Kidney (tissue), 14 donors: ENCODE results near the gene C9orf153. TPM values are rescaled to one million over a fixed set of nuclear protein-coding genes. Genes with fewer than 3 reads are reported as not detected.

Experiments
- DNase-seq, 5 donors: peaks; one replicate each; pipeline ENCODE4 v3.0.0-alpha.2; 2013 to 2020
- FAIRE-seq: peaks from 2 replicates; lab custom pipeline; 2012; peaks lifted over from hg19 to GRCh38; lab: Jason Lieb, UNC
- H3K27ac ChIP-seq, 2 donors: one replicate each; pipeline ENCODE4 v1.7.0; 2013; ENCODE audit warnings: low read depth in 2 of 2, low read length in 2 of 2, inconsistent platforms in 1 of 2
- H3K27me3 ChIP-seq: one replicate; pipeline ENCODE4 v1.7.1; 2013; ENCODE audit warnings: low read length, inconsistent platforms; ENCODE audit not compliant: control insufficient read depth, insufficient read depth
- H3K36me3 ChIP-seq, 3 donors: one replicate each; pipeline versions ENCODE4 v1.7.0 to v1.7.1; 2013; ENCODE audit warnings: low read length in 3 of 3, control low read depth in 1 of 3, inconsistent platforms in 1 of 3; ENCODE audit not compliant: insufficient read depth in 3 of 3, control insufficient read depth in 2 of 3
- H3K4me1 ChIP-seq, 3 donors: one replicate each; pipeline versions ENCODE4 v1.7.0 to v1.7.1; 2013; ENCODE audit warnings: low read length in 3 of 3, inconsistent platforms in 1 of 3, low read depth in 1 of 3; ENCODE audit not compliant: control insufficient read depth in 2 of 3, insufficient read depth in 2 of 3
- H3K4me3 ChIP-seq, 3 donors: one replicate each; pipeline versions ENCODE4 v1.7.0 to v1.8.1; 2013; ENCODE audit warnings: low read length in 3 of 3, control low read depth in 1 of 3, inconsistent platforms in 1 of 3
- H3K9ac ChIP-seq, 3 donors: one replicate each; pipeline versions ENCODE4 v1.7.0 to v1.7.1; 2013; ENCODE audit warnings: low read length in 3 of 3, control low read depth in 1 of 3, inconsistent platforms in 1 of 3
- H3K9me3 ChIP-seq, 3 donors: one replicate each; pipeline versions ENCODE4 v1.7.0 to v1.7.1; 2013; ENCODE audit warnings: low read length in 3 of 3, control low read depth in 1 of 3, inconsistent platforms in 1 of 3; ENCODE audit not compliant: control insufficient read depth in 2 of 3, insufficient read depth in 1 of 3
- CTCF ChIP-seq: IDR thresholded peaks from 3 replicates; pipeline ENCODE4 v1.5.1; 2012; ENCODE audit warnings: mild to moderate bottlenecking, moderate library complexity, borderline replicate concordance; ENCODE audit not compliant: insufficient read depth; ENCODE audit errors: extremely low read depth
- intact Hi-C: fragments of 100-400 bp; cut with DNase I; formaldehyde crosslinking; loops from one replicate; pipeline ENCODE4 v1.11.1; 2022
- polyA plus RNA-seq: library from polyadenylated mRNA; stranded (reverse); fragments of 350-450 nt; fragmentation: Illumina TruSeq; extraction: RNeasy Lipid Tissue Mini Kit (QIAGEN cat#74804); gene quantifications from one replicate; pipeline ENCODE4 v1.2.3, GENCODE V29; 2014; ENCODE audit warnings: low read depth, low replicate concordance; ENCODE audit not compliant: insufficient read depth
- total RNA-seq: library from RNA; stranded (reverse); fragmentation: NEBNext Ultra II Directional; extraction: Animal tissue kit (Norgen Biotek cat#: 25700); gene quantifications from one replicate; pipeline ENCODE4 v1.2.1, GENCODE V29; 2021
- donor health status: control.
- donor health status: control.
- donor health status: control.
- donor health status: control.
- donor health status: control.
- donor health status: DM: yes; HTN: yes; CAD: no.
- donor health status: Normal renal cell carcinoma (clear cell type).

The C9orf153 gene
- total and polyA plus RNA-seq, 2 donors from 2014 or later, result not detected

- FAIRE-seq, result no peak
- Histone ChIP-seq H3K9ac (no peak overlapping the region), H3K4me3 (no peak overlapping the region), H3K36me3 (peaks cover 0 to 4% (median 0%) of the 10 kb centered on the region in 3 donors), H3K27ac (no peak overlapping the region), H3K4me1 (peaks cover 0 to 13% (median 8%) of the 10 kb centered on the region in 3 donors), H3K9me3 (no peaks in the 10 kb centered on the region), H3K27me3 (no peaks in the 10 kb centered on the region)
- no peak for DNase-seq
- no peak for TF ChIP-seq CTCF
- intact Hi-C loops, result no loop called here
Observed at GRCh38 chr9:86280580-86280979, 21.1 kb upstream of the C9orf153 start.

- intact Hi-C loops, result no loop called here
Observed at GRCh38 chr9:86279839-86280238, 20.4 kb upstream of the C9orf153 start.

GRCh38 chr9:86277072-86277471, 17.6 kb upstream of the C9orf153 start:
- H3K36me3 ChIP-seq, result peaks cover 5 to 12% (median 6%) of the 10 kb centered on the region in 3 donors
- no peak for TF ChIP-seq CTCF
- DNase-seq, result no peak
- intact Hi-C loops, result no loop called here
- no peaks in the 10 kb centered on the region for H3K27me3 ChIP-seq
- no peak overlapping the region for H3K9ac ChIP-seq
- H3K27ac ChIP-seq, result no peak overlapping the region
- FAIRE-seq, result no peak
- H3K4me1 ChIP-seq, result peaks cover 0 to 11% (median 5%) of the 10 kb centered on the region in 3 donors
- H3K4me3 ChIP-seq, result no peak overlapping the region
- H3K9me3 ChIP-seq, result no peaks in the 10 kb centered on the region

More at GRCh38 chr9:86279839-86280238, 20.4 kb upstream of the C9orf153 start:
- DNase-seq (no peak), FAIRE-seq (no peak)
- TF ChIP-seq CTCF, result no peak
- no peak overlapping the region for H3K4me3 ChIP-seq
- H3K27ac ChIP-seq, result no peak overlapping the region
- no peaks in the 10 kb centered on the region for H3K9me3 ChIP-seq
- peaks cover 0 to 13% (median 8%) of the 10 kb centered on the region in 3 donors for H3K4me1 ChIP-seq
- no peaks in the 10 kb centered on the region for H3K27me3 ChIP-seq
- no peak overlapping the region for H3K9ac ChIP-seq
- peaks cover 0 to 4% (median 0%) of the 10 kb centered on the region in 3 donors for H3K36me3 ChIP-seq

- peaks cover 0 to 11% (median under 1%) of the 10 kb centered on the region in 3 donors for H3K4me1 ChIP-seq
- DNase-seq, result no peak
- no peaks in the 10 kb centered on the region for H3K27me3 ChIP-seq
- intact Hi-C loops, result no loop called here
- peaks cover 0 to 1% (median 0%) of the 10 kb centered on the region in 3 donors for H3K9me3 ChIP-seq
- no peak for TF ChIP-seq CTCF
- H3K9ac ChIP-seq, result no peak overlapping the region
- no peak overlapping the region for H3K4me3 ChIP-seq
- no peak for FAIRE-seq
- peaks cover 8 to 17% (median 9%) of the 10 kb centered on the region in 3 donors for H3K36me3 ChIP-seq
- no peak overlapping the region for H3K27ac ChIP-seq
Observed at GRCh38 chr9:86275962-86276361, 16.5 kb upstream of the C9orf153 start.
